ENCODE data around the gene MTA3.

- TF ChIP-seq, protein P1, sequence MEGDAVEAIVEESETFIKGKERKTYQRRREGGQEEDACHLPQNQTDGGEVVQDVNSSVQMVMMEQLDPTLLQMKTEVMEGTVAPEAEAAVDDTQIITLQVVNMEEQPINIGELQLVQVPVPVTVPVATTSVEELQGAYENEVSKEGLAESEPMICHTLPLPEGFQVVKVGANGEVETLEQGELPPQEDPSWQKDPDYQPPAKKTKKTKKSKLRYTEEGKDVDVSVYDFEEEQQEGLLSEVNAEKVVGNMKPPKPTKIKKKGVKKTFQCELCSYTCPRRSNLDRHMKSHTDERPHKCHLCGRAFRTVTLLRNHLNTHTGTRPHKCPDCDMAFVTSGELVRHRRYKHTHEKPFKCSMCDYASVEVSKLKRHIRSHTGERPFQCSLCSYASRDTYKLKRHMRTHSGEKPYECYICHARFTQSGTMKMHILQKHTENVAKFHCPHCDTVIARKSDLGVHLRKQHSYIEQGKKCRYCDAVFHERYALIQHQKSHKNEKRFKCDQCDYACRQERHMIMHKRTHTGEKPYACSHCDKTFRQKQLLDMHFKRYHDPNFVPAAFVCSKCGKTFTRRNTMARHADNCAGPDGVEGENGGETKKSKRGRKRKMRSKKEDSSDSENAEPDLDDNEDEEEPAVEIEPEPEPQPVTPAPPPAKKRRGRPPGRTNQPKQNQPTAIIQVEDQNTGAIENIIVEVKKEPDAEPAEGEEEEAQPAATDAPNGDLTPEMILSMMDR (conservative IDR thresholded peaks at IDR 0.05; ENCODE audit: low read length): no peak
- no peak for TF ChIP-seq EZH2phosphoT487 (IDR thresholded peaks at IDR 0.05; ENCODE audit: borderline replicate concordance)
Observed at GRCh38 chr2:42659609-42660008, 91.2 kb downstream of the MTA3 start.

Measured in Loucy (cell line).